ENCODE data around the gene SIRPD. TPM values are rescaled to one million over a fixed set of nuclear protein-coding genes. Genes with fewer than 3 reads are reported as not detected.
A peak's percentile ranks its signal among the peaks of the same experiment; 100 is the strongest.
"Not testable (repeated sequence)": the region's sequence is repeated elsewhere in the genome, so short reads cannot be mapped to it uniquely, and the experiment has no call there.

Gene SIRPD
- total and polyA plus RNA-seq, 4 donors, result 0.28 to 1.9 (median 0.80) TPM

- WGBS, 2 donors, result 47 to 58% methylated on average over 3 of the region's 3 CpGs
- peak in 1 of 3 donors; percentile 1 for DNase-seq
- Histone ChIP-seq H3K27ac (ENCODE audit: low read depth in 1 of 2, low read length in 1 of 2) (no peak overlapping the region), H3K4me1 (ENCODE audit: control insufficient read depth in 5 of 5, insufficient read depth in 5 of 5, low read length in 5 of 5) (no peaks in the 10 kb centered on the region), H3K9ac (ENCODE audit: insufficient read depth in 1 of 2, low read length in 2 of 2) (no peak overlapping the region), H3K27me3 (ENCODE audit: control insufficient read depth in 3 of 3, insufficient read depth in 3 of 3, low read length in 2 of 3) (no peaks in the 10 kb centered on the region), H3K9me3 (ENCODE audit: control insufficient read depth in 4 of 4, insufficient read depth in 3 of 4, low read length in 3 of 4) (peaks cover 0 to 4% (median 1%) of the 10 kb centered on the region in 4 donors), H3K4me3 (no peak overlapping the region), H3K36me3 (ENCODE audit: control insufficient read depth in 4 of 4, insufficient read depth in 4 of 4, low read length in 4 of 4) (no peaks in the 10 kb centered on the region)
- TF ChIP-seq, protein P1, sequence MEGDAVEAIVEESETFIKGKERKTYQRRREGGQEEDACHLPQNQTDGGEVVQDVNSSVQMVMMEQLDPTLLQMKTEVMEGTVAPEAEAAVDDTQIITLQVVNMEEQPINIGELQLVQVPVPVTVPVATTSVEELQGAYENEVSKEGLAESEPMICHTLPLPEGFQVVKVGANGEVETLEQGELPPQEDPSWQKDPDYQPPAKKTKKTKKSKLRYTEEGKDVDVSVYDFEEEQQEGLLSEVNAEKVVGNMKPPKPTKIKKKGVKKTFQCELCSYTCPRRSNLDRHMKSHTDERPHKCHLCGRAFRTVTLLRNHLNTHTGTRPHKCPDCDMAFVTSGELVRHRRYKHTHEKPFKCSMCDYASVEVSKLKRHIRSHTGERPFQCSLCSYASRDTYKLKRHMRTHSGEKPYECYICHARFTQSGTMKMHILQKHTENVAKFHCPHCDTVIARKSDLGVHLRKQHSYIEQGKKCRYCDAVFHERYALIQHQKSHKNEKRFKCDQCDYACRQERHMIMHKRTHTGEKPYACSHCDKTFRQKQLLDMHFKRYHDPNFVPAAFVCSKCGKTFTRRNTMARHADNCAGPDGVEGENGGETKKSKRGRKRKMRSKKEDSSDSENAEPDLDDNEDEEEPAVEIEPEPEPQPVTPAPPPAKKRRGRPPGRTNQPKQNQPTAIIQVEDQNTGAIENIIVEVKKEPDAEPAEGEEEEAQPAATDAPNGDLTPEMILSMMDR (IDR thresholded peaks at IDR 0.05; ENCODE audit: control extremely low read depth, extremely low read depth), result no peak
- no peak for ATAC-seq (ENCODE audit: insufficient read depth, low FRiP score)
Observed at GRCh38 chr20:1500496-1500895, 57.0 kb downstream of the SIRPD start.

- H3K9me3 ChIP-seq (ENCODE audit: control insufficient read depth in 4 of 4, insufficient read depth in 3 of 4, low read length in 3 of 4), result peaks cover 0 to 4% (median 1%) of the 10 kb centered on the region in 4 donors
- no peaks in the 10 kb centered on the region for H3K36me3 ChIP-seq (ENCODE audit: control insufficient read depth in 4 of 4, insufficient read depth in 4 of 4, low read length in 4 of 4)
- H3K27ac ChIP-seq (ENCODE audit: low read depth in 1 of 2, low read length in 1 of 2), result no peak overlapping the region
- DNase-seq (no peak), ATAC-seq (ENCODE audit: insufficient read depth, low FRiP score) (no peak)
- H3K9ac ChIP-seq (ENCODE audit: insufficient read depth in 1 of 2, low read length in 2 of 2), result no peak overlapping the region
- H3K4me1 ChIP-seq (ENCODE audit: control insufficient read depth in 5 of 5, insufficient read depth in 5 of 5, low read length in 5 of 5), result no peaks in the 10 kb centered on the region
- no peaks in the 10 kb centered on the region for H3K27me3 ChIP-seq (ENCODE audit: control insufficient read depth in 3 of 3, insufficient read depth in 3 of 3, low read length in 2 of 3)
- TF ChIP-seq, protein P1 (IDR thresholded peaks at IDR 0.05; ENCODE audit: control extremely low read depth, extremely low read depth), result no peak
- 87 to 94% methylated on average over 8 of the region's 8 CpGs for WGBS, 2 donors
- H3K4me3 ChIP-seq, result no peak overlapping the region
Observed at GRCh38 chr20:1499528-1500420, 57.7 kb downstream of the SIRPD start.

DNA sequence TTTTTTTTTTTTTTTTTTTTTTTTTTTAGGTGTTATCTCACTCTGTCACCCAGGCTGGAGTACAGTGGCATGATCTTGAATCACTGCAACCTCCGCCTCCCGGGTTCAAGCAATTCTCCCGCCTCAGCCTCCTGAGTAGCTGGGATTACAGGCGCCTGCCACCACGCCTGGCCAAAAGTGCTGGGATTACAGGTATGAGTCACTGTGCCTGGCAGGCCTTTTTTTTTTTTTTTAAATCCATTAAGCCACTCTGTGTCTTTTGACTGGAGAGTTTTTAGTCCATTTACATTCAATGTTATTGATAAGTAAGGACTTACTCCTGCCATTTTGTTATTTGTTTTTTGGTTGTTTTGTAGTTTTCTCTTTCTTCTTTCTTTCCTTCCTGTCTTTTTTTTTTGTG lies 60.1 kb downstream of the SIRPD start:
- not testable (repeated sequence) for DNase-seq; ATAC-seq (ENCODE audit: insufficient read depth, low FRiP score); H3K27me3 ChIP-seq (ENCODE audit: control insufficient read depth in 3 of 3, insufficient read depth in 3 of 3, low read length in 2 of 3); H3K27ac ChIP-seq (ENCODE audit: low read depth in 1 of 2, low read length in 1 of 2); H3K4me1 ChIP-seq (ENCODE audit: control insufficient read depth in 5 of 5, insufficient read depth in 5 of 5, low read length in 5 of 5); H3K36me3 ChIP-seq (ENCODE audit: control insufficient read depth in 4 of 4, insufficient read depth in 4 of 4, low read length in 4 of 4); H3K9ac ChIP-seq (ENCODE audit: insufficient read depth in 1 of 2, low read length in 2 of 2); H3K9me3 ChIP-seq (ENCODE audit: control insufficient read depth in 4 of 4, insufficient read depth in 3 of 4, low read length in 3 of 4); H3K4me3 ChIP-seq
- 96% methylated on average over 5 of the region's 5 CpGs for WGBS, 2 donors

DNA sequence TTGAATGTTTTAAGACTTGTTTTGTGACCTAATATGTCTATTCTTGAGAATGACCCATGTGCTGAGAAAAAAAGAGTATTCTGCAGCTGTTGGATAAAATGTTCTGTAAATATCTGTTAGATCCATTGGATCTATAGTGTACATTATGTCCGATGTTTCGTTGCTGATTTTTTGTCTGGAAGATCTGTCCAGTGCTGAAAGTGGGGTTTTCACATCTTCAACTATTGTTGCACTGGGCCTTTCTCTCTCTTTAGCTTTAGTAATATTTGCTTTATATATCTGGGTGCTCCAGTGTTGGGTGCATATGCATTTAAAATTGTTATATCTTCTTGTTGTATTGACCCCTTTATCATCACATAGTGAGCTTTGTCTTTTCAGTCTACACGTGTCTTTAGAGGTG lies 60.6 kb downstream of the SIRPD start:
- WGBS, 2 donors, result 88 to 96% methylated on average over 3 of the region's 3 CpGs
- Histone ChIP-seq H3K9ac (ENCODE audit: insufficient read depth in 1 of 2, low read length in 2 of 2) (no peak overlapping the region), H3K4me3 (no peak overlapping the region), H3K9me3 (ENCODE audit: control insufficient read depth in 4 of 4, insufficient read depth in 3 of 4, low read length in 3 of 4) (peaks cover 0 to 4% (median 2%) of the 10 kb centered on the region in 4 donors), H3K27ac (ENCODE audit: low read depth in 1 of 2, low read length in 1 of 2) (no peak overlapping the region), H3K36me3 (ENCODE audit: control insufficient read depth in 4 of 4, insufficient read depth in 4 of 4, low read length in 4 of 4) (no peaks in the 10 kb centered on the region), H3K27me3 (ENCODE audit: control insufficient read depth in 3 of 3, insufficient read depth in 3 of 3, low read length in 2 of 3) (peaks cover 0 to 3% (median 0%) of the 10 kb centered on the region in 3 donors), H3K4me1 (ENCODE audit: control insufficient read depth in 5 of 5, insufficient read depth in 5 of 5, low read length in 5 of 5) (peaks cover 0 to 2% (median 0%) of the 10 kb centered on the region in 5 donors)
- no peak for DNase-seq
- TF ChIP-seq, protein P1 (IDR thresholded peaks at IDR 0.05; ENCODE audit: control extremely low read depth, extremely low read depth), result no peak
- ATAC-seq (ENCODE audit: insufficient read depth, low FRiP score), result no peak

All from lung (tissue), 12 donors.